Activated CD4-positive, alpha-beta T cell treated with anti-CD3 and anti-CD28 coated beads for 1 hour (primary cell): ENCODE data around the gene CHST11.

Source experiments
- DNase-seq: peaks from one replicate; pipeline ENCODE4 v3.0.0-alpha.2; 2020

CHST11 gene

GRCh38 chr12:104456417-104456949, at the start of gene CHST11:
CHST11 (plus strand) TSS chr12:104456948.
- DNase-seq, result peak; percentile 66

- DNase-seq, result no peak
These were observed 49.3 kb upstream of the CHST11 start for GRCh38 chr12:104407438-104407837.

- DNase-seq, result no peak
These were observed 48.8 kb upstream of the CHST11 start for GRCh38 chr12:104407922-104408321.

- DNase-seq, result no peak
These were observed 46.4 kb upstream of the CHST11 start for GRCh38 chr12:104410326-104410725.

- DNase-seq, result no peak
These were observed 46.0 kb upstream of the CHST11 start for GRCh38 chr12:104410786-104411185.

GRCh38 chr12:104411826-104412641, 44.7 kb upstream of the CHST11 start:
- no peak for DNase-seq

GRCh38 chr12:104412681-104413080, 44.1 kb upstream of the CHST11 start:
- no peak for DNase-seq

- DNase-seq, result no peak
These were observed 43.4 kb upstream of the CHST11 start for GRCh38 chr12:104413330-104413729.

- DNase-seq, result no peak
These were observed 42.0 kb upstream of the CHST11 start for GRCh38 chr12:104414581-104415341.

GRCh38 chr12:104415342-104415980, 41.3 kb upstream of the CHST11 start:
- no peak for DNase-seq

- no peak for DNase-seq
These were observed 40.6 kb upstream of the CHST11 start for GRCh38 chr12:104416136-104416535.

GRCh38 chr12:104416585-104416984, 40.2 kb upstream of the CHST11 start:
- DNase-seq, result no peak

- no peak for DNase-seq
These were observed 37.0 kb upstream of the CHST11 start for GRCh38 chr12:104419717-104420116.

- DNase-seq, result no peak
These were observed 35.9 kb upstream of the CHST11 start for GRCh38 chr12:104420868-104421267.

GRCh38 chr12:104421343-104421742, 35.4 kb upstream of the CHST11 start:
- no peak for DNase-seq

GRCh38 chr12:104422441-104422840, 34.3 kb upstream of the CHST11 start:
- no peak for DNase-seq

- no peak for DNase-seq
These were observed 33.5 kb upstream of the CHST11 start for GRCh38 chr12:104423273-104423672.

GRCh38 chr12:104423809-104424208, 32.9 kb upstream of the CHST11 start:
- no peak for DNase-seq

GRCh38 chr12:104424955-104425354, 31.8 kb upstream of the CHST11 start:
- DNase-seq, result no peak

GRCh38 chr12:104425614-104426013, 31.1 kb upstream of the CHST11 start:
- no peak for DNase-seq

- no peak for DNase-seq
These were observed 29.7 kb upstream of the CHST11 start for GRCh38 chr12:104426926-104427546.

- DNase-seq, result no peak
These were observed 29.2 kb upstream of the CHST11 start for GRCh38 chr12:104427547-104427938.

GRCh38 chr12:104433061-104433460, 23.7 kb upstream of the CHST11 start:
- no peak for DNase-seq
